ENCODE data around the gene CAB39.

CAB39 gene

DNA sequence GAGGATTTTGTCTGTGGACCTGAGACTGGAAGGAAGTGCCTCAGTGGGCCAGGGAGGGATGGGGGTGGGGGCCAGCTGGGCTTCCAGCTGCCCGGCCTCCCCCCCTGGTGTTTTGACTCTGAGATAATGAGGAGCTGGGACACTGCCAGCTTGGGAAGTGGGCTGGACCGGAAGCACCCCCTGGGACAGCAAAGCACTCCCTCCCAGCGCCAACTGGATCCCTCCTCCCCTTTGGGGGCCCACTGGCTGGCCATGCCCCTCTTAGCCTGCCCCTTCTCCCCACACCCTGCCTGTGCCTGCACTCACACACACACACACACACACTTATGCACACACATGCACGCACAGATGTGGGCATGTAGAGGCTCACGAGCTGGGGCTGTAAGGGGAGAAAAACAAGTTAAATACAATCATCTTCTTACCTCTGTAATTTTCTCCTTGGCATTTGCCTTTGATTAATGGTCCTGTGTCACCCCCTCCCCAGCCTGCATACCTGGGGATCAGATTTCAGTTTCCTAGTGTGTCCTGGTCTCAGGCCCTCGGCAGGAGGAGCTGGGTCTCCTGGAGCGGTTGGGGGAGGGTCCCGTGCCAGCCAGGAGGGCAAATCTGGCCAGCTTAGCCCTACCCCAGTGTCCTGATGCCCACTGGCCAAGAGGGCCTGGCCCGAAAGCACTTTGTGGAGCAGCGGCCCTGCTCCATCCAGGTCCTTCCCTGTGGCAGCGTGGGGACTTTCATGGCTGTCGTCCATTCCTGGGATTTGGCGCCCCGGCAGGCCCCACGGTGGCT is 155.7 kb downstream of the CAB39 start:
- DNase-seq (ENCODE audit: extremely low spot score): no peak
- ChIA-PET POLR2A (no interaction called here), CTCF (interaction anchor here (1.7 kb wide), 1 partner anchor 56 kb away, joined by 6 read pairs; the partner anchor contains the start of gene GPR55)
- no peak for TF ChIP-seq ARNT (IDR thresholded peaks at IDR 0.05)
- TF ChIP-seq LEF1 (IDR thresholded peaks at IDR 0.05; ENCODE audit: borderline replicate concordance): no peak
- no peak for TF ChIP-seq BHLHE40 (IDR thresholded peaks at IDR 0.05; ENCODE audit: borderline replicate concordance)
- TF ChIP-seq, protein P1, sequence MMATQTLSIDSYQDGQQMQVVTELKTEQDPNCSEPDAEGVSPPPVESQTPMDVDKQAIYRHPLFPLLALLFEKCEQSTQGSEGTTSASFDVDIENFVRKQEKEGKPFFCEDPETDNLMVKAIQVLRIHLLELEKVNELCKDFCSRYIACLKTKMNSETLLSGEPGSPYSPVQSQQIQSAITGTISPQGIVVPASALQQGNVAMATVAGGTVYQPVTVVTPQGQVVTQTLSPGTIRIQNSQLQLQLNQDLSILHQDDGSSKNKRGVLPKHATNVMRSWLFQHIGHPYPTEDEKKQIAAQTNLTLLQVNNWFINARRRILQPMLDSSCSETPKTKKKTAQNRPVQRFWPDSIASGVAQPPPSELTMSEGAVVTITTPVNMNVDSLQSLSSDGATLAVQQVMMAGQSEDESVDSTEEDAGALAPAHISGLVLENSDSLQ (IDR thresholded peaks at IDR 0.05): peak; percentile 54
- TF ChIP-seq L3MBTL2 (conservative IDR thresholded peaks at IDR 0.05): no peak

DNA sequence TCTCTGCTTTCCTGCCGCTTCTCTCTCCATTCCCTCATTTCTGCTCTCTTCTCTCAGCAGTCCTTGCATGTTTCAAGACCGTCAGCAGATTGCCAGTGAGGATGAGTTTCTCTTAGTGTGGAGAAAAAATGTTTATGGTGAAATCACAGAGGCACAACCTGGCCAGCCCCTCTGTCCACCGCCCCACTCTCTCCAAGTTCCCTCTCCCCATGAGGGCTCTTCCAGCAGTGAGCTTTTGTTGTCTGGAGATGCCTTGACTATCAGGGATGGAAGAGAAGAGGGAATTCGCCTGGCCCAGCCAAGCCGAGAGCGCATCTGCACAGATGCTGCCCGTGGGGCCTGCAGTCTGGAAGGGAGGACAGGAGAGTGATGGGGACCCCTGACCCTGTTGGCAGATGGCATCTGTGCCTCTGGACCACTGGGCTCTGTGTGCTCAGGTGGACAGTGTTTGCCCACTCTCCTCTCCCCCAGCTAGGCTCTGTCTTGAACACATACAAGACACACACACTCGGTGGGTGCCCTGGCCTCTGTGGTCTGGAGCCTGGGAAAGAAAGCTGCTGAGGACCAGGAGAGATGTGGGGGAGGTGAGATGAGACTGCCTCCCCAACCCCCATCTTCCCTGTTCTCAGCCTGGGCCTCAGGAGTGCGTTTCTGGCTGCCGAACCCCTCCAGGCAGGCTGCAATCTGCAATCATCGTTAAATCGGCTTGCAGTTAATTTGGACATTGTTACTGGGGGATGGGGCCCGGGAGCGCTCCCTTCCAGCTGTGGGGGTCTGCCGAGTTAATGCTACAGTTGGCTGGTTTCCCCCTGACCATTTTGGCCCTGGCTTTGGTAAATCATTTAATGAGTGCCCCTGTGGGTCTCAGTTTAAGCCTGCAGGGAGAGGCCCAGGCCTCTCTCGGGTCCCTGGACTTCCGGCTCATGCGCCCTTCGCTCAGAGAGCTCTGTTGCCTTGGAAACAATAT is 156.6 kb downstream of the CAB39 start:
- POLR2A ChIA-PET: no interaction called here
- no peak for DNase-seq (ENCODE audit: extremely low spot score)
- TF ChIP-seq CTBP1 (IDR thresholded peaks at IDR 0.05; ENCODE audit: borderline replicate concordance): no peak
- no peak for TF ChIP-seq L3MBTL2 (conservative IDR thresholded peaks at IDR 0.05)
- no peak for TF ChIP-seq HDGF (IDR thresholded peaks at IDR 0.05; ENCODE audit: borderline replicate concordance)
- no peak for TF ChIP-seq ZNF384 (IDR thresholded peaks at IDR 0.05)
- no peak for TF ChIP-seq TARDBP (IDR thresholded peaks at IDR 0.05)
- no peak for TF ChIP-seq NFRKB (IDR thresholded peaks at IDR 0.05)
- no peak for TF ChIP-seq BHLHE40 (IDR thresholded peaks at IDR 0.05; ENCODE audit: borderline replicate concordance)
- TF ChIP-seq FOXA1 (IDR thresholded peaks at IDR 0.05): no peak
- TF ChIP-seq SP1 (IDR thresholded peaks at IDR 0.05): no peak
- TF ChIP-seq FOXK2 (IDR thresholded peaks at IDR 0.05): no peak
- TF ChIP-seq SUZ12 (IDR thresholded peaks at IDR 0.05): no peak
- TF ChIP-seq, protein P1 (IDR thresholded peaks at IDR 0.05): no peak
- no peak for TF ChIP-seq LEF1 (IDR thresholded peaks at IDR 0.05; ENCODE audit: borderline replicate concordance)
- no peak for TF ChIP-seq ELF4 (IDR thresholded peaks at IDR 0.05)
- no peak for TF ChIP-seq ARNT (IDR thresholded peaks at IDR 0.05)
- TF ChIP-seq FOXM1 (IDR thresholded peaks at IDR 0.05; ENCODE audit: borderline replicate concordance): no peak
- CTCF ChIA-PET: interaction anchor here (0.6 to 1.7 kb wide), 4 partner anchors 21 to 55 kb away, joined by 3 to 6 read pairs (median 3); partner anchors contain the start of gene GPR55

DNA sequence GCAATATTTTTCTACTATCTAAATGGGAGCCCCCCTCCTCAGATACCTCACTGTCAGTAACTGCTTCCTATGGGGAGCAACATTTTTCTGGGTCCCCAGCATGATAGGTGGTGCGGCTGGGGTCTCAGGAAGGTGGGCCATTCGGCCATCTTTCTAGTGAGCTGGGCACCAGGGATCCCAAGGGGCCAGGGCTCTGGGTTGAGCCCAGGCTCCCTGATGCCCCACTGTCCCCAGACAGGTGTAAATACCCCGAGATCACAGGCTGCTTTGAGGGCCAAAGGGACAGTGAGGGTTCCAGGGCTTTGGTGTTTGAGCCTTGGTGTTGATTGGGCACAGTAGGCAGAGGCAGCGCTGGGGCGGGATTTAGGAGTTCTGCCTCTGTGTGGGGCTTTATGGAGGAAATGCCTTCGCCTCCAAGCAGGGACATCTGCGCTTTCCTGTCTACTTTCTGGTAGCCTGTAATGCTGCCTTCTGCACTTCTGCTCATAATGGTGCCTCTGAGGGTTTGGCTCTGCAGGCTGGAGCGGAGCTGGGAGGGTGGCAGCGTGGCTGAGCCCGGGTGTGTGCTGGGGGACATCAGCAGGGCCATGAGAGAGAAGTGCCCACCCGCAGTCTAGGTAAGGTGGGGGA is 157.4 kb downstream of the CAB39 start:
- DNase-seq (ENCODE audit: extremely low spot score): no peak
- ChIA-PET CTCF (interaction anchor here (0.6 to 1.7 kb wide), 5 partner anchors 22 to 54 kb away, joined by 3 to 6 read pairs (median 3); partner anchors contain the start of gene GPR55), POLR2A (no interaction called here)
- TF ChIP-seq SUZ12 (IDR thresholded peaks at IDR 0.05): no peak
- no peak for TF ChIP-seq NFRKB (IDR thresholded peaks at IDR 0.05)
- no peak for TF ChIP-seq LEF1 (IDR thresholded peaks at IDR 0.05; ENCODE audit: borderline replicate concordance)
- TF ChIP-seq HDGF (IDR thresholded peaks at IDR 0.05; ENCODE audit: borderline replicate concordance): no peak
- TF ChIP-seq FOXA1 (IDR thresholded peaks at IDR 0.05): no peak
